Raji (cell line): ENCODE data around the gene C1QA.

Experiments used
- POLR2A ChIP-seq: IDR thresholded peaks from 2 replicates; pipeline ENCODE4 v1.6.1; 2011; ENCODE audit warnings: low read depth, low read length, control low read depth; ENCODE audit not compliant: insufficient read depth

The C1QA gene, protein sequence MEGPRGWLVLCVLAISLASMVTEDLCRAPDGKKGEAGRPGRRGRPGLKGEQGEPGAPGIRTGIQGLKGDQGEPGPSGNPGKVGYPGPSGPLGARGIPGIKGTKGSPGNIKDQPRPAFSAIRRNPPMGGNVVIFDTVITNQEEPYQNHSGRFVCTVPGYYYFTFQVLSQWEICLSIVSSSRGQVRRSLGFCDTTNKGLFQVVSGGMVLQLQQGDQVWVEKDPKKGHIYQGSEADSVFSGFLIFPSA

DNA sequence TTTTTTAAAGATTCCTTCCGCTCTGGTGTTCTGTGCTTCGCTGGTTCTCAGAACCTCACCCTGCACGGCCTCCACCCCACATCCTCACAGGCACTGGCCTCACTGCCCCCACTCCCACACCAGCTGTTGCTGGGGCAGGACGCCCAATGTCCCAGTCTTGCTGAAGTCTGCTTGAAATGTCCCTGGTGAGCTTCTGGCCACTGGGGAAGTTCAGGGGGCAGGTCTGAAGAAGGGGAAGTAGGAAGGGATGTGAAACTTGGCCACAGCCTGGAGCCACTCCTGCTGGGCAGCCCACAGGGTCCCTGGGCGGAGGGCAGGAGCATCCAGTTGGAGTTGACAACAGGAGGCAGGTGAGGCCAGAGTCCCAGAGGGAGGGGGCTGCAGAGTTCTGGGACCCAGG, at the start of gene C1QA:
TSS of gene C1QA (plus strand) at position 276 of the 400 bp plus-strand sequence. CDS start 989 bp downstream, outside the sequence.
- TF ChIP-seq POLR2A = no peak

DNA sequence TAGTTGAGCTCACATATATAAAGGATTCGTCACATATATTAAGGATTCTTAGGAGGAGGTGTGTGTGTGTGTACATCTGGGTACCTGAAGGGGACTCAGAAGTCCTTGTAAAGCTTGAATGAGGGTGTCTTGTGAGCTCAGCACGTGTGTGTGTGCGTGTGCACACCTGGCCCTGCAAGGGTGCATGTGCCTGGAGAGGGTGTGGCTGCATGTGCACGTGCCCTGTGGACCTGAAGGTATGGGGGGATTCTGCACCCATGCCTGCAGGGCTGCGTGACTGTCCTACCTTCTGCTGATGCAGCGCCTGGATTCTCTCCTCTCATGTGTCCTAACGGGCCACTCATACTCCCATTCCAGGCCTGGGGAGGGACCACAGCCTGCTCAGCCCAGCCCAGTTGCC, 49.2 kb upstream of the C1QA start:
- no peak for TF ChIP-seq POLR2A

DNA sequence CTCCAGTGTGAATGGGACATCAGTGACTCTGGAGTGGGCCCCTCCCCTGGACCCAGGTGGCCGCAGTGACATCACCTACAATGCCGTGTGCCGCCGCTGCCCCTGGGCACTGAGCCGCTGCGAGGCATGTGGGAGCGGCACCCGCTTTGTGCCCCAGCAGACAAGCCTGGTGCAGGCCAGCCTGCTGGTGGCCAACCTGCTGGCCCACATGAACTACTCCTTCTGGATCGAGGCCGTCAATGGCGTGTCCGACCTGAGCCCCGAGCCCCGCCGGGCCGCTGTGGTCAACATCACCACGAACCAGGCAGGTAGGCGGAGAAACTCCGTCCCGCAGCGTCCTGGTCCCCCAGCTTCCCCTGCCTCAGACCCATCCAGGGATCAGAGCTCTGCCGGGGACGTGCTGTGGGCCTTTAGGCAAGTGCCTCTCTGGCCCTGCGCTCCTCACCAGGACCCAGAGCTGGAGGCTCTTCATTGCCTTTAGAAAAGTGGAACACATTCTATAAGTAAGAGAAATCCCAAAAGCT, 47.5 kb upstream of the C1QA start:
- TF ChIP-seq POLR2A = no peak

DNA sequence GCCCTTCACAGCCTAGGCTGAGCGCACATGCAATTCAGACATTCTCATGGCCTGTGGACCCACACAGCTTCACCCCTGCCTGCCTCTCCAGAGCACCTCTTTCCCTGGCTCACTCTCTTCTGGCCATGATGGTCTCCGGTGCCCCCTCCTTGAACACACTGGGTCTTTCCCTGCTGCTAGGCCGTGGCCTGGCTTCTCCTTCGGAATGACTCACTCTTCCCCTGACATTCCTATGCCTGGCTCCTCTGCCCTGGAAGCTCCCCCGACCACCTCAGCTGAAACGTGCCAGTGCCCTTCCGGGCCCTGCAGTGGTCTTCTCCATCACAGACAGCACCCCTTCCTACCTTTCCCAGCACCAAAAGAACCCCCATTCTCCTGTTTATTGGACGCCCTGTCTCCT, 44.9 kb upstream of the C1QA start:
- no peak for TF ChIP-seq POLR2A

DNA sequence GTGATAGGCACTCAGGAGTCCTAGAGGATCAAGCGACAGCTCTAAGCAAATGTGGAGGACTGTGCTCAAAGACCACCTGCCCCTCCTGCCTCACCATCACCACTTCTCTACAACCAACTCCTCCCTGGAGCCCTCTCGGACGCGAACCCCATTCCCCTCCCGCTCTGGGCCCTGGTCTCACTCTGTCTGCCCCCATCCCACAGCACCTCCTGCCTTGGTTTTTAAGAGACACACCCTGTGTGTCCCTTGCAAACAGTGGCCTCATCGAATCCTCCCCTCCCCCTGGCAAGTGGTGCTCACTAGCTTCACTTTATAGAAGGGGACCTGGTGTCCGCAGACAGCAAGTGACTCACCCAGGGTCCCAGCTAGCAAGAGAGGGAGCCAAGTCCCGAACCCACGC, 44.4 kb upstream of the C1QA start:
- TF ChIP-seq POLR2A = no peak

DNA sequence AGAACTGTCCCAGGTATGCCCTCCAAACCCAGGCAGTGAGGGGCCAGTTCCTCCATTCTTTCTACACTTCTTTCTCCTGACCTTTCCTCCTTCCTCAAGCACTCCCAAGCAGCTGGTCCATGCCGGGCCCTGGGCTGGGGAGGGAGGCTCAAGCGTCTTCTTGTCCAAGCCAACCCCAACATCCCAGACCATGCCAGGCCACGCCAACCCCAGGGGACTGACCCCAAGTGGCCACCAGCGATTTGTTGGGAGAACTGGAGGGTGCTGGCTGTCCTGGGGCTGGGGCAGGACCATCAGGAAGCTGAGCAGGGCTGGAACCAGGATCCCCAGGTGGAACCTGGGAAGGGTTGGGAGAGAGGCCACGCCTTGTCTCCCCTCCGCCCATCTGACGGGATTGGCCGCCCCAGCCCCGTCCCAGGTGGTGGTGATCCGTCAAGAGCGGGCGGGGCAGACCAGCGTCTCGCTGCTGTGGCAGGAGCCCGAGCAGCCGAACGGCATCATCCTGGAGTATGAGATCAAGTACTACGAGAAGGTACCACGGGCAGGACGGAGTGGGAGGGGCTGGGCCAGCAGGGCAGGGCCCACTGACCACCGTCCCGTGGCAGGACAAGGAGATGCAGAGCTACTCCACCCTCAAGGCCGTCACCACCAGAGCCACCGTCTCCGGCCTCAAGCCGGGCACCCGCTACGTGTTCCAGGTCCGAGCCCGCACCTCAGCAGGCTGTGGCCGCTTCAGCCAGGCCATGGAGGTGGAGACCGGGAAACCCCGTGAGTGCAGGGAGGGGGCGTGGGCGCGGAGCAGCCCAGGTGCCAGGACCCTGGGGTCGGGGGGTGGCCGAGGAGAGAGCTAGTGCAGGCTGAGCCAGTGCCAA, 43.3 kb upstream of the C1QA start:
- TF ChIP-seq POLR2A = no peak

DNA sequence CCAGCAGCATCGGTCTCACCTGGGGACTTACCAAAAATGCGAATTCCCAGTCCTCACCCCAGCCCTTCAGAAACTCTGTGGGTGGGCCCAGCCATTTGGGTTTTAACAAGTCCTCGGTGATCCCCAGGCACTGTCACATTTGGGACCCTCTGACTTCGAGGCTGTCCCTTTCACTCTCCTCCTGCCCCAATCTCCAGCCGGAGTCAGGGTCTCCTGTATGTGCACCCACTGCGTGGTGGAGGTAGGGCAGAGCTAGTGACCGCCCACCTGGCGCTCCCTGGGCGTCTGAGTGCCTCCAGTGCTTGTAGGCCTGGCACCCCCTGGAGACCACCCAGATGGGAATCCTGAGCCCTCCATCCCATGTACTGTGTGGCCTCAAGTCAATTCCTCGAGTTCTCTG, 42.0 kb upstream of the C1QA start:
- no peak for TF ChIP-seq POLR2A

DNA sequence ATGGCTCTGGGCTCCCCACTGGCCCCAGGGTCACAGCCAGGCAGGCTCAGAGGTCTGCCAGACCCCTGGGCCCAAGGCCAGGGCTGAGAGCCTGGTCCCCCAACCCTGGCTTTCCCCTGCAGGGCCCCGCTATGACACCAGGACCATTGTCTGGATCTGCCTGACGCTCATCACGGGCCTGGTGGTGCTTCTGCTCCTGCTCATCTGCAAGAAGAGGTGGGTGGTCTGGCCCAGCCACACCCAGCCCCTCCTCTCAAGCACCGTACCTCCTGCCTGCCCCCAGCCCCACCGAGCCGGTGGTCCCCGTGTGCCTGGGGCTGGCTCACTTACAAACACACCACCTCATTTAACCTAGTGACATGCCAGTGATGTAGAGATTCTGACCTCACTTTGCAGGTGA, 41.3 kb upstream of the C1QA start:
- TF ChIP-seq POLR2A = no peak

DNA sequence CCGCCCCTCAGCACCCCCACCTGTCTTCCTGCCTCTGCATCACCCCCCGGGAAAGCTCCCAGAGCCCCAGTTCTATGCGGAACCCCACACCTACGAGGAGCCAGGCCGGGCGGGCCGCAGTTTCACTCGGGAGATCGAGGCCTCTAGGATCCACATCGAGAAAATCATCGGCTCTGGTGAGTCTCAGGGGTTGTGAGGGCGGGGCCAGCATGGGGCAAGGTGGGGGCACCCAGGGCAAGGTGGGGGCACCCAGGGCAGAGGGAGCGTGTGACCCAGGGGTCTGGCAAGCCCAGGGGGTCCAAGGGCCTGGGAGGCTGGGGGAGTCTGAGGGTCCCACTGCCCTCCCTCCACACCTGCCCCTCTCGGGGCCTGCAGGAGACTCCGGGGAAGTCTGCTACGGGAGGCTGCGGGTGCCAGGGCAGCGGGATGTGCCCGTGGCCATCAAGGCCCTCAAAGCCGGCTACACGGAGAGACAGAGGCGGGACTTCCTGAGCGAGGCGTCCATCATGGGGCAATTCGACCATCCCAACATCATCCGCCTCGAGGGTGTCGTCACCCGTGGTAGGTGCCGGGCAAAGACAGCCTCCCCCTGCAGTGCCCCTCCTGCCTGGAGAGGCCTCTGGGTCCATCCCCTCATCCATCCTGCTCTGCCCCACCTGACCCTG, 39.0 kb upstream of the C1QA start:
- TF ChIP-seq POLR2A = no peak

DNA sequence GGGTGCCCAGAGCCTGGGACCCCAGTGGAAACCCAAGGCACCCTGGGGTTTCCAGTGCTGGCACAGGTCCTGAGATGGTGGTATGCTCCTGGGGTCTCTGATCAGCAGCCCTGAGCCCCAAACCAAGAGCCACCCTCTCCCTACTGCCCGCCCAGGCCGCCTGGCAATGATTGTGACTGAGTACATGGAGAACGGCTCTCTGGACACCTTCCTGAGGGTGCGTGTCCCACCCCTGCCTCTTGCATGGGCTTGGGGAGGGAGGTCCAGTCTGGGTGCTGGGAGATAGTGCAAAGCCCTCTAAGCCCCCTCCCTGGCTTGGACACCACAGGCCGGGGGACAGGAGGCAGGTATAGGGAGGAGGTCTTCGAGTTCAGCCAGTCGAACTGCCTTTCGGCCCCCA, 38.4 kb upstream of the C1QA start:
- no peak for TF ChIP-seq POLR2A

DNA sequence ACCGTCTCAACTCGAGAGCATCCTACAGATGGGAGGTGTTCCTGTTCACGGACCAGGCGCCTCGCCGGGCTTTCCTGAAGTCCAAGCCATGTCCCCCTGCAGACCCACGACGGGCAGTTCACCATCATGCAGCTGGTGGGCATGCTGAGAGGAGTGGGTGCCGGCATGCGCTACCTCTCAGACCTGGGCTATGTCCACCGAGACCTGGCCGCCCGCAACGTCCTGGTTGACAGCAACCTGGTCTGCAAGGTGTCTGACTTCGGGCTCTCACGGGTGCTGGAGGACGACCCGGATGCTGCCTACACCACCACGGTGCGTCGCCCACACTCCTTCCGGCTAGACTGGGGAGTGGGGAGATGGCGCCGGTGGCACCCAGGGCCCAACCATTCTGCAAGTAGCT, 37.7 kb upstream of the C1QA start:
- TF ChIP-seq POLR2A = no peak

DNA sequence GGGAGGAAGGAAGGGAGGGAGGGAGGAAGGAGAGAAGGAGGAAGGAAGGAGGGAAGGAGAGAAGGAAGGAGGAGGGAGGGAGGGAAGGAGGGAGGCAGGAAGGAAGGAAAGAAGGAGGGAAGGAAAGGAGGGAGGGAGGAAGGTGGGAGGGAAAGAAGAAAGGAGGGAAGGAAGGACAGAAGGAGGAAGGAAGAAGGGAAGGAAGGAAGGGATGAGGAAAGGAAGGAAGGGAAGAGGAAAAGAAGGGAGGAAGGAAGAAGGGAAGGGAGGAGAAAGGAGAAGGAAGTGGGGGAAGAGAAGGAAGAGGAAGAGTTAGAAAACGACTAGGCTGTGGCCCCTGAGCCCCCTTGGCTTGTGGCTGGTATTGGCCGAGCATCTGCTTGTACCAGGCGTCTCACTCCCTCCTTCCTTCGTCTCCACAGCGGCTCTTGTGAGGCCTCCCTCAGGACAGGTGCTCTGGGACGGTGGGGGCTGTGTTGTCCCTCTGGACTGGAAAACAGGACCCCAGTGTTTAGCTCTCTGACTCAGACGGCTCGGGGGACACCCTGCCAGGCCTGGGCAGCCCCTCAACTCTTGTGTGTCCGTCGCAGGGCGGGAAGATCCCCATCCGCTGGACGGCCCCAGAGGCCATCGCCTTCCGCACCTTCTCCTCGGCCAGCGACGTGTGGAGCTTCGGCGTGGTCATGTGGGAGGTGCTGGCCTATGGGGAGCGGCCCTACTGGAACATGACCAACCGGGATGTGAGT, 36.2 kb upstream of the C1QA start:
- no peak for TF ChIP-seq POLR2A

DNA sequence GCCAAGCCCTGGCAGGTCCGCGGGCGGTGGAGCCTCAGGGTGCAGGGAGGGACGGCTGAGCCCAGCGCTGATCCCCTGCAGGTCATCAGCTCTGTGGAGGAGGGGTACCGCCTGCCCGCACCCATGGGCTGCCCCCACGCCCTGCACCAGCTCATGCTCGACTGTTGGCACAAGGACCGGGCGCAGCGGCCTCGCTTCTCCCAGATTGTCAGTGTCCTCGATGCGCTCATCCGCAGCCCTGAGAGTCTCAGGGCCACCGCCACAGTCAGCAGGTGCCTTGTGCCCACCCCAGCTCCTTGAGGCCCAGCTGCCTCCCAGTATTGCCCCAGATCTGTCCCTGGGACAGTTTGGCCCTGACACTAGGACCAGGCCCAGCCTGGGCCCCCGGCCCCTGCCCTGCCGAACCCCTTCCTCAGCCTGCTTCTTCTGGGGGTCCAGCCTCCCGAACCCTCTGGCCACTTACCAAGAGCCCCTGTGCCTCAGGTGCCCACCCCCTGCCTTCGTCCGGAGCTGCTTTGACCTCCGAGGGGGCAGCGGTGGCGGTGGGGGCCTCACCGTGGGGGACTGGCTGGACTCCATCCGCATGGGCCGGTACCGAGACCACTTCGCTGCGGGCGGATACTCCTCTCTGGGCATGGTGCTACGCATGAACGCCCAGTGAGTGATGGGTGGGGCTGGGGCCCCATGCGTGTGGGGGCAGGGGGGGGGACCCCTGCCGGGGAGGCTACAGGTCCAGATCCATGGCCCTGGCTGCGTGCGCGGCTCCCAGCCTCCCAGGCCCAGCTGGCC, 35.4 kb upstream of the C1QA start:
- TF ChIP-seq POLR2A = no peak

DNA sequence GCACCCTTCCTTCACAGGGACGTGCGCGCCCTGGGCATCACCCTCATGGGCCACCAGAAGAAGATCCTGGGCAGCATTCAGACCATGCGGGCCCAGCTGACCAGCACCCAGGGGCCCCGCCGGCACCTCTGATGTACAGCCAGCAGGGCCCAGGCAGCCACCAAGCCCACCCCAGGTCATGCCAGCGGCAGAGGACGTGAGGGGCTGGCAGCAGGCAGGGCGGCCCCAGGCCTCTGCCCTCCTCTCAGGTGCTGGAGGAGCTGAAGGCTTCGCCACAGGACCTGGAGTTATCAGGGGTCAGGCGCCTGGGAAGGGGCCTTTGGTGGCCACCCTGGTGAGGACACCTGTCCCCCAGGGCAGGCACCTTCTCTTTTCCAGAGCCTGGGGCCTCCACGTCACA, 34.8 kb upstream of the C1QA start:
- no peak for TF ChIP-seq POLR2A
